Mucosa of descending colon (tissue), 3 donors: ENCODE measurements around the gene POU2AF1. TPM values are rescaled to one million over a fixed set of nuclear protein-coding genes. Genes with fewer than 3 reads are reported as not detected.

ENCODE experiments used
- ATAC-seq: fragments of 200-7000 bp; cut with Tn5 transposase; one replicate; pipeline ENCODE4 v1.9.1; 2020; ENCODE audit warnings: mild to moderate bottlenecking, moderate library complexity
- DNase-seq, 3 donors: peaks; one replicate each; pipeline ENCODE4 v3.0.0-alpha.2; 2020
- H3K36me3 ChIP-seq: fragments of 200-600 bp; one replicate; pipeline ENCODE4 v1.8.0; 2021; ENCODE audit warnings: low read depth, mild to moderate bottlenecking
- H3K4me1 ChIP-seq: fragments of 200-600 bp; one replicate; pipeline ENCODE4 v1.8.0; 2021; ENCODE audit warnings: low read depth, mild to moderate bottlenecking
- H3K4me3 ChIP-seq: fragments of 200-600 bp; one replicate; pipeline ENCODE4 v1.8.0; 2021; ENCODE audit warnings: mild to moderate bottlenecking
- H3K9me3 ChIP-seq: fragments of 200-600 bp; one replicate; pipeline ENCODE4 v1.8.0; 2021; ENCODE audit warnings: mild to moderate bottlenecking
- intact Hi-C, 2 donors: fragments of 100-400 bp; cut with DNase I in 1 of 2; cut with micrococcal nuclease in 1 of 2; formaldehyde crosslinking; loops; one replicate each; pipeline versions ENCODE4 v1.11.0 to v1.11.1; 2022; cut with DNase I, micrococcal nuclease
- total RNA-seq, 3 donors: library from RNA; stranded (reverse); fragmentation: NEBNext Ultra II Directional in 2 of 3; extraction: Animal tissue kit (Norgen Biotek cat#: 25700) in 2 of 3; gene quantifications; one replicate each; pipeline versions ENCODE4 v1.2.1 to v1.2.4, GENCODE V29; 2021 to 2023
- TF ChIP-seq, protein P1 (sequence below): fragments of 200-600 bp; IDR thresholded peaks from one replicate; pipeline ENCODE4 v1.8.0; 2022; ENCODE audit warnings: antibody characterized with exemption, mild to moderate bottlenecking
- donor health status: DM: no; HTN: no; CAD: no; lungs with moderate emphysema.
- donor health status: DM: no; HTN: no; CAD: no.
- donor health status: DM: no; HTN: yes; CAD: no.

The POU2AF1 gene
- total RNA-seq, 3 donors from 2014 or later: 2.8 to 9.3 (median 5.4) TPM

DNA sequence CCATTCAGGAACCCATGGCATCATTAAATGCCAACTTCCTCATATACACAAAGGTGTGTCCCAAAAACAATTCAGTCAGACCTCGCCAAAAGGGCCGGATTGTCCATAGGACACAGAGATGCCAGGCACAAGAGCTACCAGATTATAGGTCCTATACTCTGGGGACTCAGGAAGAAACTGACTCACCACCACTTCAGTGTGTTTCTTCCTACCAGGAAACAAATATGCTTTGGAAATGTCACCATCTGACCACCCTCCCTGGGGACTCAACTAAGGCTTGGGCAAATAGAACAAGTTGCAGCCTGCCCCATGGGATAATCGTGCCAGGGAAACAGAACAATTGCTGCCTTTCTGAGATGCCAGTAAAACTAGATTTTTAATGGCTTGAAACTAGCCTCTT lies 69.0 kb downstream of the POU2AF1 start:
- H3K4me1 ChIP-seq: peaks cover 12% of the 10 kb centered on the region
- H3K9me3 ChIP-seq: no peaks in the 10 kb centered on the region
- H3K36me3 ChIP-seq: no peaks in the 10 kb centered on the region
- ATAC-seq (peak; percentile 75), DNase-seq (peak in 1 of 3 donors; percentile 47)
- intact Hi-C loops: no loop called here
- H3K4me3 ChIP-seq: no peak overlapping the region
- TF ChIP-seq, protein P1, sequence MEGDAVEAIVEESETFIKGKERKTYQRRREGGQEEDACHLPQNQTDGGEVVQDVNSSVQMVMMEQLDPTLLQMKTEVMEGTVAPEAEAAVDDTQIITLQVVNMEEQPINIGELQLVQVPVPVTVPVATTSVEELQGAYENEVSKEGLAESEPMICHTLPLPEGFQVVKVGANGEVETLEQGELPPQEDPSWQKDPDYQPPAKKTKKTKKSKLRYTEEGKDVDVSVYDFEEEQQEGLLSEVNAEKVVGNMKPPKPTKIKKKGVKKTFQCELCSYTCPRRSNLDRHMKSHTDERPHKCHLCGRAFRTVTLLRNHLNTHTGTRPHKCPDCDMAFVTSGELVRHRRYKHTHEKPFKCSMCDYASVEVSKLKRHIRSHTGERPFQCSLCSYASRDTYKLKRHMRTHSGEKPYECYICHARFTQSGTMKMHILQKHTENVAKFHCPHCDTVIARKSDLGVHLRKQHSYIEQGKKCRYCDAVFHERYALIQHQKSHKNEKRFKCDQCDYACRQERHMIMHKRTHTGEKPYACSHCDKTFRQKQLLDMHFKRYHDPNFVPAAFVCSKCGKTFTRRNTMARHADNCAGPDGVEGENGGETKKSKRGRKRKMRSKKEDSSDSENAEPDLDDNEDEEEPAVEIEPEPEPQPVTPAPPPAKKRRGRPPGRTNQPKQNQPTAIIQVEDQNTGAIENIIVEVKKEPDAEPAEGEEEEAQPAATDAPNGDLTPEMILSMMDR: no peak

DNA sequence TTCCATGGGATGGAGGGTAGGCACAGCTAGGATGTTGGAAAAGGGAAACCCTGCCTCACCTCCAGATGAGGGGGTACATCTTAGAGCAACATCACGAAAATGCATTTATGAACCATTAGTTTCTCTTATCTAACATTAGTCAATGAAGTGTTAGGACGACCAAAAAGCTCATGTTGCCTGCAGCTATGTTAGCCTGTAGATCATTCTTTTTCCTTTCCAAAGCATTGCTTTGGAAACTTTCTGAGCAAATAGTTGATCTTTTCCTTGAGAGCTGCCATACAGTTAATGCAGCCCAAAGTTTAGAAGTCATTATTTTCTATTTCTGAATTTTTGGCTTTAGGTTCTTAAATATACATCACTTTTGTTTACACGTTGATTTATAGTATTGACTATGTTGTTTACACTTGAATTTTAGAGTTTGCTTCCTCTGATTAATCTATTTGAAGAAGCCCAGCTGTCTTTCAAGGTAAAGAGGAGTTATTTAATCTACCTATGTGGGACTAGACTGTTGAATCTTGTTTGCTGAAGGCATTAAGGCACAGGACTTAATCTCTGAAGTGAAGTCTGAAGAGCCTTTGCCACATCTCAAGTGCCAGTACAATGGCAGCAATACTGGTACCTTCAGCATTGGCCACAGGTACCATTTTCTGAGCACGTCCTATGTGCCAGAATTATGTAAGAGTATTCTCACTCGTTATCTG lies 69.7 kb downstream of the POU2AF1 start:
- no peaks in the 10 kb centered on the region for H3K9me3 ChIP-seq
- no peak overlapping the region for H3K4me3 ChIP-seq
- TF ChIP-seq, protein P1: no peak
- no peak for ATAC-seq
- intact Hi-C loops: no loop called here
- no peaks in the 10 kb centered on the region for H3K36me3 ChIP-seq
- DNase-seq: no peak
- H3K4me1 ChIP-seq: peaks cover 12% of the 10 kb centered on the region

DNA sequence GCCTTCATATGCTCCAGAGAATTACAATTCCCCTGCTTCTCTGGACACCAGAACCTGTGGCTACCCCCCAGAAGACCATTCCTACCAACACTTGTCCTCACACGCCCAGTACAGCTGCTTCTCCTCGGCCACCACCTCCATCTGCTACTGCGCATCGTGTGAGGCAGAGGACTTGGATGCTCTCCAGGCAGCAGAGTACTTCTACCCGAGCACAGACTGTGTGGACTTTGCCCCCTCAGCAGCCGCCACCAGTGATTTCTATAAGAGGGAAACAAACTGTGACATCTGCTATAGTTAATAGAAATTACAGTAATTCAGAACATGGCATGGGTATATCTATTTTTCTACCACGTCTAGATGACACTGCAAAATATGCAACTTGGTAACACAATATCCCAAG lies 70.9 kb downstream of the POU2AF1 start:
- intact Hi-C loops: no loop called here
- TF ChIP-seq, protein P1: no peak
- H3K4me1 ChIP-seq: peaks cover 12% of the 10 kb centered on the region
- ATAC-seq (peak; percentile 87), DNase-seq (peak; percentile 83 to 93 (median 89))
- H3K4me3 ChIP-seq: no peak overlapping the region
- no peaks in the 10 kb centered on the region for H3K9me3 ChIP-seq
- H3K36me3 ChIP-seq: no peaks in the 10 kb centered on the region

DNA sequence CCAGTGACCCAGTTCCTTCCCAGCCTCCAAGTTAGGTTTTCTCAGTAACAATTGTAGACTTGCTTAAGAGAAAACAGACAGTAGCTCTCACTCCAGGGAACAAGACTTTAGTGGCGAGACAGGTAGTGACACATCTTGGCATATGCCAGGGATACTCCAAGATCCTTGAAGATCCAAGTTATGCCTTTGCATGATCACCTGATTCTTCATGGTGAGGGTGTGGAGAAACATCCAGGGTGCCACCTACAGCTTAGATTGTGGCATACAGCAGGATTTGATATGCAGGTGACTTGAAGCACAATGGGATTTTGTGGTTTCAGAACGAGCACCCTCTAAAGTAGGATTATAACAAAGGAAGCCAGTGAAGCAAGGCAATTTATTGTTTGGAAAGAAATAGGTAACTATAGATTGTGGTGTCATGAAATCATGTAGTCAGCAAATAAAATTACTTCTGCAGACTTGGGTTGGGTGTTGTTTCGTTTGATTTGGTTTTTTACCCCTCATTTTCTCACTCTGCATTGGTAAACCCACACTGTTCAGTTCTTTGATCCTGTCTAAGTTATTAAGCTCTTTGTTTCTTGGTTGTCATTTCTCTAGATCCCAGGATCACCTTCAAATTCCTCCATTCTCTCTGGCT lies 71.5 kb downstream of the POU2AF1 start:
- intact Hi-C loops: no loop called here
- H3K4me1 ChIP-seq: peaks cover 15% of the 10 kb centered on the region
- no peaks in the 10 kb centered on the region for H3K9me3 ChIP-seq
- DNase-seq (no peak), ATAC-seq (peak; percentile 42)
- no peak overlapping the region for H3K4me3 ChIP-seq
- TF ChIP-seq, protein P1: peak; percentile 7
- H3K36me3 ChIP-seq: no peaks in the 10 kb centered on the region

DNA sequence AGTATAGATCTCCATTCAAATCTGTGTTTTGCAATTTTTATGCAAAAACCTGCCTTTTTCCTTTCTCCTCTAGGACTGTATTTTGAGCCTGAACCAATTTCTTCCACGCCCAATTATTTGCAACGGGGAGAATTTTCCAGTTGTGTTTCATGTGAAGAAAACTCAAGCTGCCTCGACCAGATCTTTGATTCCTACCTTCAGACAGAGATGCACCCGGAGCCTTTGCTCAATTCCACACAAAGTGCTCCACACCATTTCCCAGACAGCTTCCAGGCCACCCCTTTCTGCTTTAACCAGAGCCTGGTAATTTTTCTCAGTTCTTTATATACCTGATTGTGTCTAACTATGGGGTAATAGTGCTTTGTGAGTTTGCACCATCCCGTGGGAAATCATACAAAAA lies 72.8 kb downstream of the POU2AF1 start:
- intact Hi-C loops: no loop called here
- Histone ChIP-seq H3K4me1 (peaks cover 28% of the 10 kb centered on the region), H3K4me3 (no peak overlapping the region), H3K9me3 (no peaks in the 10 kb centered on the region), H3K36me3 (no peaks in the 10 kb centered on the region)
- TF ChIP-seq, protein P1: no peak
- DNase-seq (no peak), ATAC-seq (no peak)
